ENCODE measurements around the gene U2AF2.
A peak's percentile ranks its signal among the peaks of the same experiment; 100 is the strongest.

The U2AF2 gene

DNA sequence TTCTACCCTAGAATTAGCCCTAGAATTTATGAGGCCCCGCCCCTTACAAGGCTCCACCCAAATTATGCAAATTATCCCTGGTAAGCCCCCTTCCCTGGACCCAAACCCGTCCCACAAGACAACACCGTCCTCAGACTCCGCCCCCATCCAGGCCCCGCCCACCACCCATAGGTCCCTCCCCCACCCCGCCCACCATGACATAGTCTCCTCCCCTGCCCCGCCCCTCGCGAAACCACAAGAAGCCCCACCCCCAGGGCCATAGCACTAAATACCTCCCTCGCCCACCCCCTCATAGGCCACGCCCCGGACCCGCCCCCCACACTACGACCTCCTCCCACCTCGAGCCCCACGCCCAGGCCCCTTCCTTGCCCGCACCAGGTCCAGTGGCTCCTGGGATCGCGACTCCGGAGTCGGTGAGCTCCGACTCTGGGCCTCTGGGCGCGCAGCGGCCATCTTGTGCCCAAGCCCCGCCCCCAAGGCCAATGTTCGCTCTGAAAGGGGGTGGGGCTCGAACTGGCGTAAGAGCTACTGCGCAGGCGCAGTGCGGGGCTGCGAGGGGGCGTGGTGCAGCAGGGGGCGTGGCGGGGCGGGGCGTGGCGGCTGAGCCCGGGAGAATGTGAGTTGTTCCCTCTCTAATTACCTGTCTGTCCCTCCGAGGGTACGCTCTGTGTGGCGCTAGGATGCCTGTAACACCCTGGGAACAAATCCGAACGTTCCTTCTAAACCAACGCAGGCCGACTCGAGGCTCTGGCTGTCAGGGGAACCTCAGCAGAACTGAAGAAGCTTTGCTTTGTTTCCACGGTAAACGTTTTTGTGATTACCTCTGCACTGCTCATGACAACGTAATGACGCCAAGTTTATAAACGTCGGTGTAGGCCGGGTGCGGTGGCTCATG is 30.5 kb upstream of the U2AF2 start, which contains the start of gene ZNF784:
Gene ZNF784 (minus strand): TSS at position 458 of the 895 bp plus-strand sequence. CDS start 5 bp downstream, at position 453.
- ChIA-PET POLR2A (ENCODE audit: low non-redundant PET) (interaction anchor here (0.6 to 1.0 kb wide), 6 partner anchors 12 to 148 kb away, joined by 3 to 4 read pairs (median 3); partner anchors contain the start of genes ZNF628 and ZNF865), CTCF (interaction anchor here (0.5 to 0.6 kb wide), 2 partner anchors 14 to 18 kb away, joined by 4 read pairs; no protein-coding TSS in a partner anchor)
- peak; percentile 95 for DNase-seq (ENCODE audit: low spot score)
- H3K27ac ChIP-seq, result peak within 1 kb of the TSS; percentile 87
- no peak for TF ChIP-seq CTCF (conservative IDR thresholded peaks at IDR 0.05; ENCODE audit: low read depth)

- no peak for DNase-seq (ENCODE audit: low spot score)
- ChIA-PET POLR2A (ENCODE audit: low non-redundant PET) (interaction anchor here (0.6 to 1.0 kb wide), 7 partner anchors 11 to 149 kb away, joined by 3 to 7 read pairs (median 3); partner anchors contain the start of genes ZNF628 and ZNF865), CTCF (interaction anchor here (0.6 to 1.2 kb wide), 2 partner anchors 14 to 29 kb away, joined by 4 to 5 read pairs; no protein-coding TSS in a partner anchor)
- no peak for TF ChIP-seq CTCF (conservative IDR thresholded peaks at IDR 0.05; ENCODE audit: low read depth)
- H3K27ac ChIP-seq, result peak overlapping the region; percentile 87
These were observed 29.9 kb upstream of the U2AF2 start for GRCh38 chr19:55625004-55625326.

DNA sequence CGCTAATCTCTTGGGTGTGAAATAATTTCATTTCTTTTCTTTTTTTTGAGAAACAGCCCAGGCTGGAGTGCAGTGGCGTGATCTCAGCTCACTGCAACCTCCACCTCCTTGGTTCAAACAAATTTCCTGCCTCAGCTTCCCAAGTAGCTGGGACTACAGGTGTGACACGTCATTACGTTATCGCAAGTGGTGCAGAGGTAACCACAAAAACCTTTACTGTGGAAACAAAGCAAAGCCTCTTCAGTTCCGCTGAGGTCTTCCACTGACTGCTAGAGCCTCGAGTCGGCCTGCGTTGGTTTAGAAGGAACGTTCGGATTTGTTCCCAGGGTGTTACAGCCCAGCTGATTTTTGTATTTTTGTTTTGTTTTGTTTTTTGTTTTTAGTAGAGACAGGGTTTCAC is 28.5 kb upstream of the U2AF2 start:
- no peak for TF ChIP-seq CTCF (conservative IDR thresholded peaks at IDR 0.05; ENCODE audit: low read depth)
- no peak for DNase-seq (ENCODE audit: low spot score)
- ChIA-PET CTCF (interaction anchor here (1.7 kb wide), 1 partner anchor 20 kb away, joined by 5 read pairs; no protein-coding TSS in a partner anchor), POLR2A (ENCODE audit: low non-redundant PET) (no interaction called here)
- H3K27ac ChIP-seq, result no peak overlapping the region

- ChIA-PET POLR2A (ENCODE audit: low non-redundant PET) (no interaction called here), CTCF (interaction anchor here (0.6 to 3.1 kb wide), 11 partner anchors 12 to 682 kb away, joined by 3 to 20 read pairs (median 4); partner anchors contain the start of gene ZSCAN5A)
- peak overlapping the region; percentile 22 for H3K27ac ChIP-seq
- peak; percentile 74 for TF ChIP-seq CTCF (conservative IDR thresholded peaks at IDR 0.05; ENCODE audit: low read depth)
- DNase-seq (ENCODE audit: low spot score), result no peak
These were observed 22.4 kb upstream of the U2AF2 start for GRCh38 chr19:55632463-55632834.

- POLR2A ChIA-PET (ENCODE audit: low non-redundant PET), result no interaction called here
- CTCF ChIA-PET, result interaction anchor here (0.7 to 3.1 kb wide), 2 partner anchors 119 to 160 kb away, joined by 3 to 20 read pairs; no protein-coding TSS in a partner anchor
- TF ChIP-seq CTCF (conservative IDR thresholded peaks at IDR 0.05; ENCODE audit: low read depth), result no peak
- H3K27ac ChIP-seq, result no peak overlapping the region
- no peak for DNase-seq (ENCODE audit: low spot score)
These were observed 21.0 kb upstream of the U2AF2 start for GRCh38 chr19:55633861-55634260.

DNA sequence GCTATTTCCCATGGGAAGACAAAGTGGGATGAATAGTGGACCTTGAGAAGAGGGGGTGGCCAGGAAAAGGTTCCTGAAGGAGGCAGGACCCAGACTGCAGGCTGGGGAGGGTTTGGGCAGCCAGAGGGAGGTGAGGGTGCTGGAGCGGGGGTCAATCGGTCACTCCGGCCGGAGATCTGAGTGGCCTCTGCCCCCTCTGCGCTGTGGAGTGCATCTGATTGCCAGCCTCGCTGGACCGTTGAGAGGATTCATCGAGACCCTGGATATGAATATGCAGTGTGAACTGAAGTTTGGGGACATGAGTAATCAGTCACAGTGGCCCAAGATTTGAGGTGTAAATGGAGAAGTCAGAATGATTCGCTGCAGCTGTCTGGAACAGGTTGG is 19.5 kb upstream of the U2AF2 start:
- no peak for TF ChIP-seq CTCF (conservative IDR thresholded peaks at IDR 0.05; ENCODE audit: low read depth)
- no peak for DNase-seq (ENCODE audit: low spot score)
- ChIA-PET POLR2A (ENCODE audit: low non-redundant PET) (interaction anchor here (0.7 kb wide), 1 partner anchor 40 kb away, joined by 3 read pairs; no protein-coding TSS in a partner anchor), CTCF (interaction anchor here (0.8 kb wide), 1 partner anchor 29 kb away, joined by 5 read pairs; no protein-coding TSS in a partner anchor)
- peak overlapping the region; percentile 80 for H3K27ac ChIP-seq

Data from RWPE1 (cell line).